ENCODE results near the gene FCHSD2. TPM values are rescaled to one million over a fixed set of nuclear protein-coding genes. Genes with fewer than 3 reads are reported as not detected.

Gene FCHSD2
- total RNA-seq, 4 donors from 2014 or later = 17.0 to 40.0 (median 27.0) TPM

DNA sequence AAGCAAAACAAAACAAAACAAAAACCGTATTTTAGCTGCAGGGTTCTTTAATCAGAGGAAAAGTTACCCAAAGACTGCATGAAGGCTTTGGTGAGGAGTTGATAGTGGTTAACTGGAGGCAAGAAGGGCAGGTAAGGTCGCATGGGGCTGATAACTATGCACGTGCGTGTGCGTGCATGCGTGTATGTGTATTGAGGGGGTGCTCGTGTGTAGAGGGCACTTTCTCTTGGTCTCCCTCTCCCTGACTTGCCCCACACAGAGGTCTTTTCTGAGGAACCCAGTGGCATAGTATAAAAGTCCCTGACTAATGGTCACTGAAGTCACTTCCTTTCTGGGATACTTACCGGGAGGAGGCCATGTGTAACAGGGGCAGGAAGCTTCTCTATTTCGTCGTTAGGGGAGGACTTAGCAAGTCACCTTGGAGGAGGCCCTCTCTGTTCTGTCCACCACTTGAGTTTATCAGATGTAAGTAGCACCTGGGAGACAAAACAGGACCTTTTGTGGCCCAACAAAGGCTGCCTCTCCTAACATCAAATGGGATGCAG, 20.1 kb upstream of the FCHSD2 start:
- Histone ChIP-seq H3K27me3 (no peaks in the 10 kb centered on the region), H3K9me3 (no peaks in the 10 kb centered on the region), H3K4me3 (no peak overlapping the region), H3K4me1 (peaks cover 0 to 27% (median 15%) of the 10 kb centered on the region in 3 donors), H3K27ac (no peak overlapping the region), H3K36me3 (no peaks in the 10 kb centered on the region)
- WGBS, 2 donors (ENCODE audit: low coverage in 1 of 2) = 87 to 92% methylated on average over 6 to 7 of the region's 10 CpGs
- TF ChIP-seq POLR2A (IDR thresholded peaks at IDR 0.05) (no peak), CTCF (IDR thresholded peaks at IDR 0.05) (no peak), POLR2AphosphoS5 (IDR thresholded peaks at IDR 0.05) (no peak), EP300 (IDR thresholded peaks at IDR 0.05) (no peak)
- ATAC-seq = no peak

DNA sequence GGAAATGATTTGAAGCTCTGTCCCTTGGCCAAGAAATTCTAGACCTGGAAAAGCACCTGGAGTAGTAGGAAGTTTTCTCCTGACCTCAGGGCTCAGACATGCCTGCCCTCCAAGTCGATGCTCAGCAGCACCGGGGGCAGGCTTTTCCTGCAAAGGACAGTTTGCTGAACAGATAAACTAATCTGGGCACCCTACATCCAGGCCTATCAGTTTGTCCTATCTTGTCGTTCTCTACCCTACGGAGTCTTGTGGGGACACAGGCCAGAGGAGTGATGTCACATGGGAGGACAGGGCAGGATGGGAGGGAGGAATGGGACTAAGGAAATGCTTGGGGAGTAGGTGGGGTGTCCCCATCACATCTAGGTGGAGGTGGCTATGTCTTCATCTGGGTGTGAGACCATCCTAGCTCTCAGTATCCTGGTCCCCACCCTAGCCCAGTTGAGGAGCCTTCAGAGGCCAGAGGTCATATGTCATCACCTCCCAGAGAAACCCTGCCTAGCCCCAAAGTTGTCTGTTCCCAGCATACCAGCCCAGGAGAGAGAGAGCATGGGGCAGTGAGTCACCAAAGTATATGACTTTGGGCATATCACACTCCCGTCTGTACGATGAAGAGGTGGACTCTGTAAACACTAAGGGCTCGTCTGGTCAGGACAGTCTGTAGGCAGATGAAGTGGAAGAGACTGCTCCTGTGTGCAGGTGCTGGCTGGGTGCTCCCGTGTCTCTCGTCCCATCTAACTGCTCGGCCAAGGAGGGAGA, 18.1 kb upstream of the FCHSD2 start:
- no peak overlapping the region for H3K4me3 ChIP-seq
- no peaks in the 10 kb centered on the region for H3K9me3 ChIP-seq
- no peaks in the 10 kb centered on the region for H3K36me3 ChIP-seq
- peak overlapping the region in 3 of 4 donors; percentile 59 to 86 (median 86) for H3K27ac ChIP-seq
- no peak for ATAC-seq
- no peaks in the 10 kb centered on the region for H3K27me3 ChIP-seq
- WGBS, 2 donors (ENCODE audit: low coverage in 1 of 2) = 79 to 100% methylated on average over 1 to 8 of the region's 10 CpGs
- H3K4me1 ChIP-seq = peaks cover 0 to 31% (median 18%) of the 10 kb centered on the region in 3 donors
- TF ChIP-seq POLR2A (IDR thresholded peaks at IDR 0.05) = no peak

- peak overlapping the region; percentile 2 to 86 (median 72) for H3K27ac ChIP-seq
- TF ChIP-seq POLR2AphosphoS5 (IDR thresholded peaks at IDR 0.05) (no peak), CTCF (IDR thresholded peaks at IDR 0.05) (no peak), POLR2A (IDR thresholded peaks at IDR 0.05) (no peak), EP300 (IDR thresholded peaks at IDR 0.05) (no peak)
- H3K9me3 ChIP-seq = no peaks in the 10 kb centered on the region
- no peaks in the 10 kb centered on the region for H3K36me3 ChIP-seq
- peaks cover 0 to 31% (median 18%) of the 10 kb centered on the region in 3 donors for H3K4me1 ChIP-seq
- no peak overlapping the region for H3K4me3 ChIP-seq
- H3K27me3 ChIP-seq = no peaks in the 10 kb centered on the region
- ATAC-seq = no peak
- 100% methylated on average over 1 of the region's 3 CpGs; no CpG with 5 or more reads in 1 of the 2 donors for WGBS, 2 donors (ENCODE audit: low coverage in 1 of 2)
Measured at GRCh38 chr11:73159297-73159696, 17.2 kb upstream of the FCHSD2 start.

- Histone ChIP-seq H3K27me3 (no peaks in the 10 kb centered on the region), H3K36me3 (no peaks in the 10 kb centered on the region), H3K27ac (peak overlapping the region; percentile 2 to 86 (median 72)), H3K4me3 (no peak overlapping the region), H3K9me3 (no peaks in the 10 kb centered on the region), H3K4me1 (peaks cover 0 to 31% (median 18%) of the 10 kb centered on the region in 3 donors)
- WGBS, 2 donors (ENCODE audit: low coverage in 1 of 2) = 33 to 80% methylated on average over 2 to 5 of the region's 8 CpGs
- ATAC-seq = no peak
- no peak for TF ChIP-seq POLR2A (IDR thresholded peaks at IDR 0.05)
- TF ChIP-seq EP300 (IDR thresholded peaks at IDR 0.05) = no peak
- no peak for TF ChIP-seq CTCF (IDR thresholded peaks at IDR 0.05)
- no peak for TF ChIP-seq POLR2AphosphoS5 (IDR thresholded peaks at IDR 0.05)
Measured at GRCh38 chr11:73158356-73159051, 16.4 kb upstream of the FCHSD2 start.

All from gastroesophageal sphincter (tissue), 4 donors.